Calu3 (cell line): ENCODE results near the gene UBE2G1. TPM values are rescaled to one million over a fixed set of nuclear protein-coding genes. Genes with fewer than 3 reads are reported as not detected.

Experiments
- BruUV-seq: library from RNA; stranded (reverse); fragments of 400-500 nt; replicated peaks from 2 replicates; lab custom pipeline; 2021; lab: Mats Ljungman, UMichigan
- CTCF ChIA-PET: fragments of 300-600 bp; sonication (Branson Sonifier 250); formaldehyde crosslinking; loops from one replicate; lab custom pipeline; 2022; ENCODE audit warnings: antibody characterized with exemption; lab: Charles Lee
- DNase-seq: peaks from one replicate; pipeline ENCODE4 v3.0.0; 2022
- H3K27ac Mint-ChIP-seq: one replicate; pipeline ENCODE4 v1.8.0; 2022; ENCODE audit warnings: mixed read lengths; ENCODE audit not compliant: unreplicated experiment
- H3K27me3 Mint-ChIP-seq: one replicate; pipeline ENCODE4 v1.8.0; 2022; ENCODE audit warnings: mixed read lengths; ENCODE audit not compliant: unreplicated experiment
- H3K36me3 Mint-ChIP-seq: one replicate; pipeline ENCODE4 v1.8.0; 2022; ENCODE audit warnings: mild to moderate bottlenecking, moderate library complexity, mixed read lengths; ENCODE audit not compliant: insufficient read depth, unreplicated experiment
- H3K4me1 Mint-ChIP-seq: one replicate; pipeline ENCODE4 v1.8.0; 2022; ENCODE audit warnings: mild to moderate bottlenecking, low read depth, mixed read lengths; ENCODE audit not compliant: unreplicated experiment
- H3K4me3 Mint-ChIP-seq: one replicate; pipeline ENCODE4 v1.8.0; 2022; ENCODE audit warnings: mild to moderate bottlenecking, low read depth, moderate library complexity, mixed read lengths; ENCODE audit not compliant: unreplicated experiment
- H3K9me3 Mint-ChIP-seq: one replicate; pipeline ENCODE4 v1.8.0; 2022; ENCODE audit warnings: low read depth, mixed read lengths; ENCODE audit not compliant: unreplicated experiment
- CTCF ChIP-seq: fragments of 200-600 bp; IDR thresholded peaks from one replicate; pipeline ENCODE4 v1.8.0; 2022; ENCODE audit warnings: antibody characterized with exemption; ENCODE audit not compliant: unreplicated experiment
- intact Hi-C: fragments of 100-400 bp; cut with micrococcal nuclease; formaldehyde crosslinking; loops from one replicate; pipeline ENCODE4 v1.10.0; 2022; ENCODE audit not compliant: unreplicated experiment
- total RNA-seq: library from RNA; stranded (reverse); gene quantifications from 2 replicates; pipeline ENCODE4 v1.2.3, GENCODE V29; 2022

Gene UBE2G1
- total RNA-seq, 1 experiment from 2014 or later: 52.0 TPM

- Mint-ChIP-seq H3K27ac (no peak overlapping the region), H3K9me3 (peaks cover under 1% of the 10 kb centered on the region), H3K36me3 (peaks cover 5% of the 10 kb centered on the region), H3K27me3 (no peaks in the 10 kb centered on the region), H3K4me1 (peaks cover 44% of the 10 kb centered on the region), H3K4me3 (no peak overlapping the region)
- no peak for TF ChIP-seq CTCF
- no TSS peak for BruUV-seq
- intact Hi-C loops: no loop called here
- DNase-seq: no peak
- CTCF ChIA-PET: interaction anchor here (0.7 kb wide), 1 partner anchor 18 kb away, joined by 3 read pairs; no protein-coding TSS in a partner anchor
These were observed 34.0 kb downstream of the UBE2G1 start for GRCh38 chr17:4332296-4332970.

GRCh38 chr17:4331614-4332013, 34.9 kb downstream of the UBE2G1 start:
- Mint-ChIP-seq H3K9me3 (peaks cover 2% of the 10 kb centered on the region), H3K4me3 (no peak overlapping the region), H3K36me3 (no peaks in the 10 kb centered on the region), H3K4me1 (peaks cover 37% of the 10 kb centered on the region), H3K27ac (peak overlapping the region; percentile 34), H3K27me3 (no peaks in the 10 kb centered on the region)
- no peak for DNase-seq
- no peak for TF ChIP-seq CTCF
- CTCF ChIA-PET: interaction anchor here (0.7 kb wide), 1 partner anchor 17 kb away, joined by 3 read pairs; no protein-coding TSS in a partner anchor
- intact Hi-C loops: no loop called here
- no TSS peak for BruUV-seq

- peak; percentile 8 for DNase-seq
- Mint-ChIP-seq H3K4me1 (peaks cover 26% of the 10 kb centered on the region), H3K36me3 (no peaks in the 10 kb centered on the region), H3K9me3 (peaks cover 2% of the 10 kb centered on the region), H3K4me3 (no peak overlapping the region), H3K27ac (peak overlapping the region; percentile 67), H3K27me3 (no peaks in the 10 kb centered on the region)
- intact Hi-C loops: no loop called here
- CTCF ChIA-PET: interaction anchor here (1.5 kb wide), 1 partner anchor 10 kb away, joined by 4 read pairs; no protein-coding TSS in a partner anchor
- TF ChIP-seq CTCF: no peak
- no TSS peak for BruUV-seq
These were observed 36.6 kb downstream of the UBE2G1 start for GRCh38 chr17:4329838-4330237.

GRCh38 chr17:4327606-4328005, 38.9 kb downstream of the UBE2G1 start:
- no peak overlapping the region for H3K4me3 Mint-ChIP-seq
- H3K36me3 Mint-ChIP-seq: no peaks in the 10 kb centered on the region
- H3K27me3 Mint-ChIP-seq: no peaks in the 10 kb centered on the region
- peaks cover 2% of the 10 kb centered on the region for H3K9me3 Mint-ChIP-seq
- no peak for DNase-seq
- BruUV-seq: no TSS peak
- H3K4me1 Mint-ChIP-seq: peaks cover 18% of the 10 kb centered on the region
- H3K27ac Mint-ChIP-seq: no peak overlapping the region
- no peak for TF ChIP-seq CTCF
- CTCF ChIA-PET: no interaction called here
- intact Hi-C loops: no loop called here
